ENCODE data around the gene ZNF593OS. TPM values are rescaled to one million over a fixed set of nuclear protein-coding genes. Genes with fewer than 3 reads are reported as not detected.
A peak's percentile ranks its signal among the peaks of the same experiment; 100 is the strongest.

ZNF593OS gene
- total and polyA plus RNA-seq, 2 of the 8 experiments (the other 6 are each of a cell fraction or from before 2014, with no cell fraction given), result not detected

- Histone ChIP-seq H3K79me2 (ENCODE audit: control insufficient read depth in 1 of 2, insufficient read depth in 2 of 2, low read length in 2 of 2) (no peaks in the 10 kb centered on the region), H2BK5ac (ENCODE audit: low read depth, low read length) (no peak overlapping the region), H3K23me2 (ENCODE audit: low read depth, low read length) (no peaks in the 10 kb centered on the region), H4K20me1 (replicated peaks in 1 of 2; ENCODE audit: control insufficient read depth in 1 of 2, insufficient read depth in 2 of 2, low read length in 2 of 2) (no peaks in the 10 kb centered on the region), H3K18ac (ENCODE audit: extremely low read depth, low read length) (no peak overlapping the region), H2AK5ac (ENCODE audit: low read depth, low read length) (no peak overlapping the region), H3K9ac (replicated peaks in 1 of 4; ENCODE audit: extremely low read depth in 1 of 4, low read depth in 3 of 4, low read length in 3 of 4) (no peak overlapping the region), H3K79me1 (ENCODE audit: low read depth, low read length) (no peaks in the 10 kb centered on the region), H3K4ac (replicated peaks; ENCODE audit: insufficient read length, low read depth, low read length) (no peak overlapping the region), H4K8ac (ENCODE audit: extremely low read depth, insufficient read depth, low read length) (peak overlapping the region; percentile 15; the same call in 1 of the 2 replicates), H3K14ac (ENCODE audit: insufficient read length) (no peak overlapping the region), H3K4me1 (replicated peaks in 1 of 4; ENCODE audit: control insufficient read depth in 3 of 4, insufficient read depth in 4 of 4, low read length in 3 of 4) (no peaks in the 10 kb centered on the region), H3K4me2 (ENCODE audit: insufficient read depth in 1 of 2, low read depth in 2 of 2, low read length in 2 of 2) (no peak overlapping the region), H3K27me3 (replicated peaks in 1 of 4; ENCODE audit: control insufficient read depth in 3 of 4, extremely low read depth in 1 of 4, insufficient read depth in 3 of 4, low read length in 3 of 4) (peaks cover 0 to 15% (median 6%) of the 10 kb centered on the region in 4 experiments; a peak in 4 of 7 replicates), H3K56ac (replicated peaks; ENCODE audit: insufficient read length, low read depth, low read length) (no peak overlapping the region), H3K9me3 (ENCODE audit: insufficient read depth in 2 of 2, low read depth in 1 of 2, low read length in 1 of 2) (no peaks in the 10 kb centered on the region), H2BK12ac (ENCODE audit: low read depth, low read length) (no peak overlapping the region), H3K23ac (ENCODE audit: insufficient read length) (no peak overlapping the region), H3K36me3 (ENCODE audit: control insufficient read depth in 2 of 4, insufficient read depth in 4 of 4, low read length in 3 of 4) (no peaks in the 10 kb centered on the region), H2BK120ac (replicated peaks; ENCODE audit: low read depth, low read length) (no peak overlapping the region), H2BK20ac (ENCODE audit: low read length) (no peak overlapping the region), H4K5ac (ENCODE audit: insufficient read length, low read depth, low read length) (no peak overlapping the region), H3K27ac (ENCODE audit: low read depth, low read length) (no peak overlapping the region), H2AFZ (ENCODE audit: low read length) (no peak overlapping the region), H4K91ac (replicated peaks; ENCODE audit: insufficient read length, low read length) (no peak overlapping the region), H3K4me3 (ENCODE audit: extremely low read depth in 1 of 4, insufficient read depth in 2 of 4, low read depth in 3 of 4, low read length in 4 of 4) (no peak overlapping the region), H2BK15ac (ENCODE audit: low read length) (no peak overlapping the region)
- ChIA-PET POLR2A (ENCODE audit: partially characterized antibody) (interaction anchor here (1.1 to 1.6 kb wide), 3 partner anchors 34 to 110 kb away, joined by 3 to 9 read pairs (median 5); partner anchors contain the start of gene PDIK1L), CTCF (ENCODE audit: partially characterized antibody) (interaction anchor here (0.6 to 11.2 kb wide), 28 partner anchors 9 to 192 kb away, joined by 3 to 154 read pairs (median 7); partner anchors contain the start of genes C1orf232, CATSPER4, CEP85 and CNKSR1)
- FAIRE-seq, result no peak
- DNase-seq (ENCODE audit: low read depth in 1 of 2, low spot score in 2 of 2), result no peak
- TF ChIP-seq SRF (IDR thresholded peaks at IDR 0.05; ENCODE audit: low read depth, low read length), result no peak
- TF ChIP-seq CBX8 (IDR thresholded peaks at IDR 0.05; ENCODE audit: borderline replicate concordance, low read depth, low read length), result no peak
- no peak for TF ChIP-seq MAX (IDR thresholded peaks at IDR 0.05)
- TF ChIP-seq EGR1 (IDR thresholded peaks at IDR 0.05; ENCODE audit: borderline replicate concordance, low read depth, low read length), result no peak
- no peak for TF ChIP-seq ASH2L (IDR thresholded peaks at IDR 0.05; ENCODE audit: low read length)
- no peak for TF ChIP-seq CTCF (IDR thresholded peaks at IDR 0.05; ENCODE audit: control extremely low read depth in 1 of 3, insufficient read depth in 1 of 3, low read depth in 1 of 3, low read length in 3 of 3)
- no peak for TF ChIP-seq USF2 (IDR thresholded peaks at IDR 0.05; ENCODE audit: low read length)
- TF ChIP-seq TBP (IDR thresholded peaks at IDR 0.05; ENCODE audit: low read depth, low read length), result no peak
- TF ChIP-seq KDM5A (IDR thresholded peaks at IDR 0.05; ENCODE audit: low read length), result no peak
- 64% methylated on average over 6 of the region's 6 CpGs; no CpG with 5 or more reads in 1 of the 2 experiments for WGBS, 2 experiments (ENCODE audit: extremely low coverage in 1 of 2, insufficient coverage in 1 of 2, insufficient read length in 1 of 2, insufficient replicate concordance in 2 of 2, low coverage in 1 of 2, low lambda C conversion rate in 2 of 2, missing lambda C conversion rate in 1 of 2)
Observed at GRCh38 chr1:26145960-26146294, 25.7 kb downstream of the ZNF593OS start.

All from H1 (cell line).